Activated naive CD4-positive, alpha-beta T cell (primary cell): ENCODE measurements around the gene MAML3.

Source experiments
- DNase-seq, 4 experiments: peaks; one replicate each; lab custom pipeline; 2025; lab: John Stamatoyannopoulos, UW

Gene MAML3

DNA sequence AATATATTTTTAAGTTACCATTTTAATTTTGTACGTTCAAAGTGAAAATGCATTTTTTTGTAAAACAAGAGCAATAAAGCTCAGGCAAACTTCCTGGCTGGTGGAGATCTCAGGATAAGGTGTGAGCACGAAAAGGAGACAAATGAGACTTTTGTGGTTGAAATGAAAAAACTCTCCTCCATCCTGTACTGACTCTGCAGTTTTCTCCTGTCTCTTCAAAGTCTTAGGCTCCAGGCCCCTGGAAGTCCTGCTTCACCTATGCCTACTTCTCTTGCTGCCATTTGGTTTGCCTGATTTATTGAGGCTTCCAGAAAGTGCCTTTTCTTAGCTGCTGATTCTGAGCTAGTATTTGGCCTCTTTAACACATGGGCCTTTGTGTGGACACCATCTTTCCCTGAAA, 77.7 kb downstream of the MAML3 start:
- DNase-seq, result no peak

DNA sequence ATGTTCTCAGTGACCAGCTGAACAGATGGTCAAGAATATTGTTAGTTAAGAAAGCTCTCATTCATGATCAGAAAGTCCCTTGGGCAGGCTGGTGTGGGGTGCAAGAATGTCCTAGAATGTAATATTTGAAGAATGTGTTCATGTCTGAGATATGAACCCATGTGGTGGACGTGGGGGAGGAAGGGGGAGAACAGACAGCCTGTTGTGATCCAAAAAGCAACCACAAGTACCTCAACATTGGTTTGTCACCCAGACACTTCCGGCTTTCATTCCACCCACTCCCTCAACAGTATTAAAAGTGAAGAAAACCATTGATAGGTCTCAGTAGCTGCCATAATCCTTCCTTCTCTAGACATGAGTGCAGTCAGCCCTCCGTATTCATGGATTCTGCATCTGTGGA, 82.2 kb downstream of the MAML3 start:
- DNase-seq, result peak in 3 of 4 experiments; percentile 1 to 22 (median 10)

DNA sequence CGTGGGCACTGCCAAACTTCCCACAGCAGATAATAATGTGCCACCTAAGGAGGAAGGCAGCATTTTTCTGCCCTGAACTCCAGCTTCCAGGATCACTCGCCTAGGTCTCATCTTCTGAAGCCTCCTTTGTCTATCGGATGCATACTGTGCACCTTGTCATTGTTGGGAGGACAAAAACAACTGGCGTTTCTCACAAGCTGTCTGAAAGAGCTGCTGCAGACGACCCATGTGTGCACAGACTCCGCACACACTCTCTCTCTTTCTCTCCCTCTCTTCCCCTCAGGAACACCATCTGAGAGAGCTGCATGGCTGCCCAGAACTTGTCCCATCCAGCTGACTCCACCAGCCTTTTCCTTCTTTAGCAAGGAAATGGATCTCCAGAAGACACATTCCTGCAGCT, 83.0 kb downstream of the MAML3 start:
- DNase-seq, result no peak

DNA sequence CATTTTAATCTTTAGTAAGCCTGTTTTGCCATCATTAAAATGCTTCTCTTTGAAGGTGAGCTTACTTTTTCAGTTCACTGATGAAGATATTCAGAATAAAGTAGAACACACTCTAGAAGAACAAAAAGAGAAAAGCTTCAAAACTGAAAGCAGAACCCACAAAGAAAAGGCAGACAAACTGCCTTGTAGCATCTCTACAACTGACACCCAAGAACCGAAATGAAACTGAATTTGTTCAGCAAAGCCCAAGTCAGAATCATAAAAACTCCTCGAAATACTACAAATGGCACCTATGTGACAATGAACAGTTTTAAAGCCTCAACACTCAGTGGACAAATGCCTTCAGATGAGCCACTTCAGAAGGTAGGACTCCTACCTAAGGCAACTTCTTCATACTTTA, 83.6 kb downstream of the MAML3 start:
- no peak for DNase-seq

DNA sequence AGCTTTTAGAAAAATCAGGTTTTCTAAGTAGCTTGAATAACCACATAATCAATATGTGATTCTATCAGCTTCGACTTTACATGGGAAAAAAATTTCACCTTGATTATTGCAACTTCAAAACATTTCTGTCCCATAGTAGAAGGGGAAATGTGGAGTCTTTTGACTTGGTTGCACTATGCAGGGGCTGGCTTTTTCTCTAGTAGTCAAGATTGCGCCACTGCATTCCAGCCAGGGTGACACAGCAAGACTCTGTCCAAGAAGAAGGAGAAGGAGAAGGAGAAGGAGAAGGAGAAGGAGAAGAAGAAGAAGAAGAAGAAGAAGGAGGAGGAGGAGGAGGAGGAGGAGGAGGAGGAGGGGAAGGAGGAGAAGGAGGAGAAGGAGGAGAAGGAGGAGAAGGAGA, 84.9 kb downstream of the MAML3 start:
- DNase-seq, result no peak

DNA sequence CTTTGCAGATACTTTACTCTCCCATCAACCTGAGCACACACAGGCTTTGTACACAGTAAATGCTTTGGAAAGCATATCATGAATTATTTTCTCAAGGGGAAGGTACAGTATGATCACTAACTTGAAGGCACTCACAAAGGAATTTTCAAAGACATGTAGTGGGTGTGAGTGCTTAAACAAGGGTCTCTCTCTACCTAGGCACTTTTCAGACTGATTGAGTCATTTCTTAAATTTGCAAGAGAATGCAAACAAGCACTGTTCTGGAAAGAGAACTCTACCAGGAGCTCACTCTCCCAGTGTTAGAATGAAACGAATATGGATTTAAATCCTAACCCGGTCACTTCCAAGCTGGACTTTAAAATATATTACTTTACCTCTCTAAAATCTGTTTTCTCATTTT, 85.7 kb downstream of the MAML3 start:
- no peak for DNase-seq

DNA sequence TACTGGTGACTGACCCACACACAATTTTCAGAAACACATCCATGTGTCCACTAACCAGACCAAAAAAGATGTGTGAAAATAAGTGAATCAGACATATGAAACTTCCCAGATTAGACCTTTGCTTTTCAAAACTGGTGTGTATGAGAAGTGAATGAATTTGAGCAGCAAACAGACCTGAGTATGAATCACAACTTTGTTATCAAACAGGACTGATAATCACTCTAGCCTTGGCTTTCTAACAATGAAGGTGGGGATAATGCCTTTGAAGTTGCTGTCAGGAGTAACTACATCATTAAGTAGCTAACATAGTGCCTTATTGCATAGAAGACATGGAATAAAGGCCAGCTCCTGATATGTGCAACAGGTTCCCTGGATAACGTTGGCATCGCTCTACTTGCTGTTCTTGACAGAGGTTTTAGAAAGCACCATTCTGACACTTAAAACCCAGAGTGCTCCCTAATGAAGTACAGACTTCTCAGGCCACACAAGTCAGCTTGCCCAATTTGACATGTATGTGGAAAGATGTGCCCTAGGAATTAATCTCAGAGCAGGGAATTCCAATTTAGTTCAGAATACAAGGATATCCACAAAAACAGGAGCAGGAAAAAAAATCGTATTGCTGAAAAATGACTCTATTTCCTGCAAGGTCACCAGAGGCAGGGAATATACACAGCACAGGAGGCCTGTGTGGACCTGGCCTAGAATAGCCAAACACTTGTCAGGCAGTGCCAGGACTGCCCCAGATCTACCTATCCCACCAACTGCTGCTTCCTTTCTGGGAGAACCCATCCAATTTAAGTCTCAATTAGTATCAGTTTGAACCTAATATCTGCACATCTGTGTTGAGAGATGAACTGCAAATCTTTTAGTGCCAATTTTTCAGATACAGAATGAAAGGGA, 87.7 kb downstream of the MAML3 start:
- no peak for DNase-seq

DNA sequence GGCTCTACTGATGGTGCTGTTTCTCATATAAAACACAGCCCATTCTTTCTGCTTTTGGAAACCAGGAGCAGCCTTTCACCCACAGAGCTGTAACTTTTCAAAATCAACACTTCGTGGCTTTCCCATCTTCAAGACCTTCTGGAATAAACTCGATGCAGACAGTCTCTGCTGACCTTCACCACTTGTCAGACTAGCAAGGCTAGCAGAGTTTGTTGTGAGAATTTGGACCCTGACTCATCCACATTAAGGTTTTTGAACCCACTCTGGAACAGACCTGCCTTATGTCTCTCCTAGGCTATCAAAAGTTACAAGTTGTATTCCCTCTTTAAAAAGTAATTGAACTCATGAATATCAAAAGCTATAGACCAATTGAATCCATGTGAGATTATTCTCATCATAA, 88.6 kb downstream of the MAML3 start:
- no peak for DNase-seq

DNA sequence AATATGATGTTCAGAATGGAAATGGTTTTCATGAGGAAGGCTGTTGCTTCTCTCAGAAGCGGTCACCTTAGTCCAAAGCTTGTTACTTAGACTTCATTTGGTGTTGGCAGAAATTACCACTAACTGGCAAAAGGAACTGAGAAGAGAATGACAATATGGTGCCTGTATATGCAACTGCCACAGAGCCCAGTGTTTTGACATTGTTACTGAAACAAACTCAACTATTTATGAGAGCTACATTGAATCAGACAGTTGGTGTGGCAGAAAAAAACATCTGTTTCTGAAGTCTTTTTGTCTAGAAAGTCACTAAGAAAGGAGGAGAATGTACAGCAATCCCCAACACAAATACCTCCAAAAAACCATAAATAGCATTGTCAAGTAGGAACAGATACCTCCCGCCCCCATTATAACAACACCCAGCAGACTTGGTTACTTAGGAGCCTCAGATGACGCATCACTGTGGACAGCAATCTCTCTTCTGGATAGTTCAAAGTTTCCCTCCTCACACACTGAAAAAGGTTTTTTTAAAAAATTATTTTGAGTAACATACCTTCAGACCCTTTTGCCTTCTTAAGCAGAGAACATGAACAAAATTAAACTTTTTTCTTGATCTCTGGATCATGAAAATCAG, 92.2 kb downstream of the MAML3 start:
- DNase-seq, result no peak

DNA sequence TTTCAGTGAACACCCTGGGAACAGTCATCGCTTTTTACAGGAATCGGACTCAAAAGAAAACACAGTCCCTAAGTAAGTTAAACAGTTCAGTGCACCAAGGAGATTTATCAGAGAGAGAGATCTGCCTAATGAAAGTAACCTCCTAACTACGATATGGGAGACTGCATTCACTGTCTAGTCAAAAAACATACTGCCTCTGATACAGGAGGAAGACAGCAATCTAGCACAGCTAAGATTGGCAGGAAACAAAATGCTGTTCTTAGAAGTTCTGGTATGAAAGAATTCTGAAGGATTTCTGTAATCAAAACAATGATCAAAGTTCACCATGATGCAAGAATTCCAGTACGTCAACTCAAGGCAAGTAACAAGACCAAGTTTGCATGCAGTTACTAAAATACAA, 92.8 kb downstream of the MAML3 start:
- DNase-seq, result no peak

DNA sequence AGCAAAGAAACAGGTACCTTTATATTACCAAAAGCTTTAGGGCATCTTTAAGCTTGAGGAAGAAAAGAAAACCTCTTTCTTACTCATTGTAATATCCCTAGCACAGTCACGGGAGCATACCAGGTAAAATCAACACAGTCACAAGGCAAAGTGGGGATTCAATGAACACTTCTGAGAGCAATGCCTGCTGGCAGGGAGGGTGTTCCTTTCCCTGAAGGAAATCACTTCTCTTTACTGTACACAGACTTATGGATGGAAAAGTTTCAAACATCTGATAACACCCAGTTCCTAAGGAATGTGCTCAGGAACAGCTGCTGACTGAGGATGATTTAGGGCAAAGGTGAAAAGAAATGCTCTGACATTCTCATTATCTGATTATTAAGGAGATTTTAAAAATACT, 94.8 kb downstream of the MAML3 start:
- no peak for DNase-seq

DNA sequence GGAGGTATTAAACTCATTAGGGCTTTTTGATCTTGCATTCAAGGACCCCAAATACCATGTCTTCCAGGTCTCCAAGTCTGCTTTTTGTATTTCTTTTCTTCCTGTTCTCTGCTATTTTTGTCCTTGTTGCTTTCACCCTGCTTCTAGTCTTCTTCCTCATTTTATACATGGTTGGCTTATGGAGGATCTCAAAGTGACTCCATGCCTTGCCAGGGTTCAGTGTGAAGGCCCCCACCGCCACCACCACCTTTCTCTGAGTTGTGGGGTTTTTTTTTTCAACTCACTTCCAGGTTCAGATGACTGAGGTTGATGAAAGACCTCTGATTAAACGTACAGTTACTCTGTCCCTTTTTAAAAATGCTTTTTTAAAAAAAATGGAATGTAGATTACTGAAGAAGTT, 96.3 kb downstream of the MAML3 start:
- no peak for DNase-seq

DNA sequence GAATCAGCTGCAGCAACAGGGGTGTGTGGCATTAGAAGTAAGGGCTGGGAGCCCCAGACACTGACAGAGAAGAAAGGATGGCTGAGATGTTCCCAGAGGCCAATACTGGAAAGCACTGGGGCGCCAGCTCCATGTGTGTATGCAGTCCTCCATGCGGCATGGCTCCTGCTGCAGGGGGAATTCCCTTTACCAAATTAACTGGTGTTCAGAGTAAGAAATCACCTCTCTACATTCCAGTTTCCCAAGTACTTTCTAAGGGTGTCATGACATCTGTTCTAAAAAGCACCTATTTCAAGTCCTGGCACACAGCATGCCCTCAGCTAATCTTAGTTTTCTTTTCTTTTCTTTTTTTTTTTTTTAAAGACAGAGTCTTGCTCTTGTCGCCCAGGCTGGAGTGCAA, 98.0 kb downstream of the MAML3 start:
- DNase-seq, result no peak

DNA sequence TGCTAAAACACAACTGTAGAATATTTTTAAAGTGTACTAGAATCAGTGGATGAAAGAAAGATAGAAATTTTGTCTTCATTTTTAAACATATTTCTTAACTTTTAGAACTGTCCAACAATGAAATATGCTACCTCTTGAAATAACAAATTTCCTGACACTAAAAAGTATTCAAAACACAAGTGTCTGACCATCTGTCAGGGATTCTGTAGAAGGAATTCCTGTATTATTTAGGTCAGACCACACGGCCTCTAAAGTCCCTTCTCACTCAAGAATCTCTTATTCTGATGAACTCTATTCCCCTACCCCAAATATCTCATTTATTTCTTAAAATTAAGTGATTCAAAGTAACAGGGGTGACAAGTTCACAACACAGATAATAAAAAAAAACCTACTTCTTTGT, 99.1 kb downstream of the MAML3 start:
- no peak for DNase-seq

DNA sequence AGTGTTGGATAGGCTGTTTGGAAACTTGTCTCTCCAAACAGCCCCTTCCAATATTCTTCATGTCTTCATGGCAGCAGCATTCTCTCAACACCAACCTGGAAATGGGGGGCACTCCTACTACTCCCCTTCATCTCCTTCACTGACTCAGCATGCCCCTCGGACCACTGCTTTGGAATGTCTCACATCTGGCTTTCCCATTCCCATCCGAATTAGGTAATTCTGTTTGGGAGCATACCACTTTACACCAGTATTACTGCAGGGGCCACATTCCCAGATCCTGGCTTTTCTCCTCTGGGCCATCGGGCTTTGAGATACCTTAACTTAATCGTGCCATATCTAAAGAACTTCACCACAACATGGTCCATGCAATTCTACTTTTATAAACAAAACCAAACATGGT, 100.8 kb downstream of the MAML3 start:
- no peak for DNase-seq

DNA sequence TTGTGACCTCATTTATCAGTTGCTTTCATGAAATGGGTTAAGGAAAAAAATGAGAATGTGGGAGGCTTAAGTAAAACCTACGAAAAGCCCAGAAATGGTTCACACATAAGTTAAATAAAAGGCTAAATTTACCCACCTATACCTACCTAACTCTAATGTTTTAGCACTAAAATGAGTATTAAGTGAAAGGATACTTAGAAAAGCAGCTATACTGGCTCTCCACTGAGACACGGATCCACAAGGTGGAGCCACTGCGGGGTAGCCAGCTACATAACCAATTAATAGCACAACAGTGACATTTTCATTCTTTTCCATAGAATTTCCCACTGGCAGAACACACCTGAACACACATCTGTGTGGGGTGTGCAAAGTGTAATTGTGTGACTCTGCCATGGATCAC, 101.9 kb downstream of the MAML3 start:
- peak in 2 of 4 experiments; percentile 1 to 25 for DNase-seq

DNA sequence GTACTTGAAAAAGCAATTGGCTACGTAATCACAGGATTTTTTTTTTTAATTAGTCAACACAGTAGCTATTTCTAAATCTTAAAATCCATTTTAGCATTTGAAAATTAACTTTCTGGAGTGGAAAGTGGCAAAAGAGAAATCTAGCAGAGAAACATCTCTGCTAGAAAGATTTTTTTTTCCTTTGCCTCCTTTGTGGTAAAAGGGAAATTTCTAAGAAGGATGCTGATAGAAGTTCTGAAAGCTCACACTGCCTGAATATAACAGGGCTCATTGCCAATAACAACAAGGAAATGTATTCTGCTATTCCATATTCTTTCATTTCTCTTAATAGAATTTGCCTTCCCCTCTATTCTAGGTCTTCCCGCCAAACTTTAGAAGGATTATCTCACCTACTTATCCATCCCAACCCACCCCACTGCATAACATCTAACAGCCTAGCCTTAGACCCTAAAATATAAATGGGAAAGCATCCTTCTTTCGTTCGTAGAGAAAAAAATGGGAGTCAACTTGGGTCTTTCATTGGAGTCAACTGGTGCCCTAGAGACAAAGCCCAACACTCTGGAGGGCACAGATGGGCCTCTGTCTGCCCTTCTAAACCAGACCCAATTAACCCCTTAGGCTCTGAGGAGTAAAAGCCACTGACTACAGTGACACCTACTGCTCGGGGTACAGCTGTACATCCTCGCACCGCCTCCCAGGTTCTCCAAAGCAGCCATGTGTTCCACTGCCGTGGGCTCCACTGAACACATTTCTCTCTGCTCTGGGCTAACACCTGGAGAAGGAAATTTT, 103.9 kb downstream of the MAML3 start:
- DNase-seq, result no peak

DNA sequence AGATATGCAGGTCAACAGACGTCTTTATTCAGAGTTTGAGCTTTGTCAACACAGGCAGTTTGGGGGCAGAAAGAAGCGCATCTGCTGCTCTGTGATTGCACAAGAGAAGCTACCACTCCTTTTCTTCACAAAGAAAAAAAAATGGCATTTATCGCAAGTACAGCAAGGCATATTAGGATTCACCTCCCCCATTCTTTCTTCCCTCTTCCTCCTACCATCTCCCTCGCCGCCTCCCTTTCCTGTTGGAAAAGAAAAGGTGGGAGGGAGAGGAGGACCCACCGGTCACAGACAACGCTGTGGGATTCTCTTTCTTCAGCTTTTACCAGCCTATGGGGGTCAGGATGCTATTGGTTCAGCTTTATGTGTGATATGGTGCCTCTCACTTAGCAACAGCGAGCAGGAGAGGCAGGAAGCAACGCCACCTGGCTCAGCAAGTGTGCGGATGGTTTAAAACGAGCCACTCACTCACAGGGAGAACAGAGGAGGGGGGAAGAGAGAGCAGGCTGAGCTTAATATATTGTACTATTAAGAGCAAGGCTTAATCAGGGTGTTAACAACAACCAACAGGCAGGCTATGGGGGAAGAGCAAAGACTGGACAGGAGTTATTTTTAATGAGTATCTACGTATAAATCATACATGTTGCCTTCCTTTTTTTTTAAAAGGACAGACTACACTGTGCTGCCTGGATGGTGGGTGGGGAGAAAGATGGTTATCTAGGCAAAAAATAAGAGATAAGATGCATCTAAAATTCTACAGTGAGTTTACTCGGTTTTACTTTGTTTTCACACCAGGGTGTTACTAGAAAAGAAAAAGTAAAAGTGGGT, 104.7 kb downstream of the MAML3 start:
- peak in 2 of 4 experiments; percentile 29 to 43 for DNase-seq

DNA sequence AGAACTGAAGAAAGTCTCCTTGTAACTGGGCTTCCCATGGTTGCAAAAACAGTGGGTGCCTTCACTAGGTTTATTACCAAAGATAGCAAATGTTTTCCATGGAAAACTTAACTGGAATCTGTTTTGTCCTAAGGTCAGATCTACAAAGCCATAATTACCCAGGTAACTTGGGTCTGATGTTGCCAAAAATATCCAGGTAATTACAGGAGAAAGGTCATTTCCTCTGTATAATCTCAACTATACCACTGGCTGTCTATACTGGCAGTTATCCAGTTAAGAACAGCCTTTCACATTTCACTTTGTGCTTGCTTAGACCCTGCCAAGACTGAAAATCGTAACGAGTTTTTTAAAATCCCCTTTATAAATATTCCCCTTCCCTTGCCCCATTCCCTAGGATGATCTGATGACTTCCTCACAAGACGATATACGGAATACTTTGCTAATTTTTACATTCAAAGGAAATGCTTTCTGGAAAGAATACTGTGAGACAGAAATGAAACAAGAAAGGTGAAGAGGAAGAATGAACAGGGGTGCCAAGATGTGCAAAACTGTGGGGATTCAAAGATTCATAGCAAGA, 105.5 kb downstream of the MAML3 start:
- DNase-seq, result no peak

DNA sequence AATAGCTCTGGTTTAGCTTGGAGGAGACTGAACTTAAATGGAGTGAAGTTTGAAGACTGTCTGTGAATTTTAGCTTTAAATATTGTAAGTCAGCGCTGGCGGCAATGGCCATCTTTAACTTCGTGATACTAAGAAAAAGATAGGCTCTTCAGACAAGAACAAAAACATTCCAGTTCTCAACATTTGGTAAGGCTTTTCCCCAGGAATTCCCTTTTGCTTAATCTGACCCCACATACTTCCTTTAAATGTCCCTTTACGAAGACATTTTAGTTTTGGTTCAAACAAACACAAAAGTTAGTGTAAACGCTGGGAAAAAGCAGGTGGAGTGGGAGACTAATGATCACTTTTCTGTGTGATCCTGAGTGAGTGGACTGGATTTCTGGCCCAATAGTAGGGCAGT, 106.2 kb downstream of the MAML3 start:
- DNase-seq, result no peak

DNA sequence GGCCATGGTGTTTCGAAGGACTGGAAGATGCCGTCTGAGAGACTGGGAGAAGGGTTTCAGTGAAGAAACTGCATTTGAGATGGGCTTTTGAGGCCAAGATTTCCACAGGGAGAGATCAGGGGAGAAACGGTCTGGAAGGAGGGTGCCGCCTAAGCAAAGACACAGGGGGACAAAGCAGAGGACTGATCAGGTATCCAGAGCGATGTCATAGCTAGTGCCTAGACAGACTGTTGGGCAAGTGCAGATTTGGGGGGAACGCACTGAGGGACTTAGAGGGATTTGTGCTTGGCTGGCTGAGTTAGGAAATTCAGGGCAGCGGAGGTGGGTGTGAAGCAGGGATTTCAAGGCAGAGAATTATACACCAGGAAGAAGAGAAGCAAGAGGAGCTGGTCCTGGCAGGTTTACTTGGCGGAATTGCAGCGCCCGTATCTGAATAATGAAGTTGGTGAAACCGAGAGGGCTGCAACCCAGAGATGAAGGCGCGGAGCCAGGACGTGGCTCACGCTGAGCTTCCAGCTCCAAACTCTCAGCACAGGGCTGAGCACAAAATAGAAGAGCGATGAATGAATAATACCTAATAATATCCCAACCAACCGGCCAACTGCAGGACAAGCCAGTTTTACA, 106.9 kb downstream of the MAML3 start:
- DNase-seq, result no peak
